ENCODE measurements around the gene EPHA5. TPM values are rescaled to one million over a fixed set of nuclear protein-coding genes. Genes with fewer than 3 reads are reported as not detected.

The EPHA5 gene
- total RNA-seq, 1 experiment from 2014 or later: 15.2 TPM

DNA sequence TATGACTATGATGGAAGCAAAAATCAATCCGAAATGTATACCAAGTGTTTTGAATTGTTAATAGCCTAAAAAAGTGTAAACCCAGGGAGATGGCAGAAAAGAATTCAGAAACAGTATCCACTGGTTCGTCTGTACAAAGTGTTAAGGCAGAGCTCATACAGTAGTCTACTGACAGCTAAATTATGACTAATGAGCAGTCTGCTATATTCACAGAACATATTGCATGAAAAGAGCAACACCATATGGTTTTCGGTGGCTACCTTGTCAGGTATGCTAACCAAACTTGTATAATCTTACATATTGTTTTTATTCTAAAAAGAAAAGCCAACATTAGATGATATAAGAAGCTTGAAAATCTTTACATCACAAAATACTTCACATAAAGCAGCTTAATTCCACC lies 18.5 kb downstream of the EPHA5 start:
- DNase-seq: no peak
- H3K4me3 ChIP-seq: no peak overlapping the region

DNA sequence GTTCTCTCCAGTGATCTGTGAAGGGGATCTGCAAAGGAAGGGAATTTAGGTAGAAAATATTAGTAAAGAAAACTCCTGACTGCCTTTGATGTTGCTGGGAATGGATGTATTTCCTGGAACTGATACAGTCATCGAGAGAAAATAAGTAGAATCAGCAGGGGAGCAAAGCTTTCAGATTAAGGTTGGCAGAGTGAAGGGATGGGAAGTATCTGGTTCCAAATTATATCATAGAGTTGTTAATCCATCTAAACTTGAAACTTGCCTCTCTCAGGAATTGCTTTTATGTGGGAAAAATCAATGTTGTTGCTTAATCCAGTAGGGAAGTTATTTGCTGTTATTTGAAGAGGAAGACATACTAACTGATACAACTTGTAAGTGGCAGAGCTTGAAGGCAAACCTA lies 19.3 kb downstream of the EPHA5 start:
- Histone ChIP-seq H3K9me3 (no peaks in the 10 kb centered on the region), H3K27me3 (no peaks in the 10 kb centered on the region), H3K4me3 (no peak overlapping the region), H3K36me3 (peaks cover 25% of the 10 kb centered on the region)
- DNase-seq: no peak

More for the DNA sequence above, 18.5 kb downstream of the EPHA5 start:
- Histone ChIP-seq H3K36me3 (peaks cover 23% of the 10 kb centered on the region), H3K9me3 (no peaks in the 10 kb centered on the region), H3K27me3 (no peaks in the 10 kb centered on the region)

DNA sequence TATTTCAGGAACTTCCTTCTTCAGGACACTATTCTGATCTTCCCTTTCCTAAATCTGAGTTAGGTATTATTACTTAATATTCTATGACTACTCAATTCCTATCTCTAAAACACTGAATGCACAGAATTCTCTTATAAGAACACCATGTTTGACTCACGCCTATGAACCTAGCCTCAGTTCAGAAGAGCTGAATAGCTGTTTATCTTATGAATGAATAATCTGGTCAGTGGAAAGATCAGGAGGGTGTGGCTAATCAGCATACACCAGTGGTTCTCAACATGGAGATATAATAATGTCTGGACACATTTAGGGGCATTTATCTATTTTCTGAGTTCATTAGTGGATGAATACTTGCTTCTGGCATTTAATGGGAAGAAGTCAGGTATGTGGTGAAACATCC lies 24.2 kb downstream of the EPHA5 start:
- Histone ChIP-seq H3K27me3 (no peaks in the 10 kb centered on the region), H3K9me3 (no peaks in the 10 kb centered on the region), H3K4me3 (no peak overlapping the region), H3K36me3 (peaks cover 68% of the 10 kb centered on the region)
- DNase-seq: no peak

DNA sequence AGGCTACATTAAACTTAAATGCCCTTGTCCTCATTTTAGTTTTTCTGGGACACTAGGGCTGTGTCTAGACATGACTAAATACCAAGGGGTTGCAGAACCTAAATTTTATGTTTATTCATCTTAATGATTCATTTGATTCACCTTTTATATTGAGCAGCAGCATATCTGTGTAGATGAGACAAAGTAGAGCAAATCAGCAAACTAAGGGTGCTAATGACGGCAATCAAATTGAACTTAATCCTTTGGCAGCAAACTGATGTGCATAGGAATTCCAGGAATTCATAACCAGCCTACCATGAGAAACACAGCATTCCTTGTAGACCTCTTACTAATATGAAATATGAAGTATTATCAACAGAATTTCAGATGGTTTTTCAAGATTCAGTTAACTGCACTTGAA lies 25.1 kb downstream of the EPHA5 start:
- no peak for DNase-seq
- Histone ChIP-seq H3K36me3 (peaks cover 71% of the 10 kb centered on the region), H3K4me3 (no peak overlapping the region), H3K27me3 (no peaks in the 10 kb centered on the region), H3K9me3 (no peaks in the 10 kb centered on the region)

DNA sequence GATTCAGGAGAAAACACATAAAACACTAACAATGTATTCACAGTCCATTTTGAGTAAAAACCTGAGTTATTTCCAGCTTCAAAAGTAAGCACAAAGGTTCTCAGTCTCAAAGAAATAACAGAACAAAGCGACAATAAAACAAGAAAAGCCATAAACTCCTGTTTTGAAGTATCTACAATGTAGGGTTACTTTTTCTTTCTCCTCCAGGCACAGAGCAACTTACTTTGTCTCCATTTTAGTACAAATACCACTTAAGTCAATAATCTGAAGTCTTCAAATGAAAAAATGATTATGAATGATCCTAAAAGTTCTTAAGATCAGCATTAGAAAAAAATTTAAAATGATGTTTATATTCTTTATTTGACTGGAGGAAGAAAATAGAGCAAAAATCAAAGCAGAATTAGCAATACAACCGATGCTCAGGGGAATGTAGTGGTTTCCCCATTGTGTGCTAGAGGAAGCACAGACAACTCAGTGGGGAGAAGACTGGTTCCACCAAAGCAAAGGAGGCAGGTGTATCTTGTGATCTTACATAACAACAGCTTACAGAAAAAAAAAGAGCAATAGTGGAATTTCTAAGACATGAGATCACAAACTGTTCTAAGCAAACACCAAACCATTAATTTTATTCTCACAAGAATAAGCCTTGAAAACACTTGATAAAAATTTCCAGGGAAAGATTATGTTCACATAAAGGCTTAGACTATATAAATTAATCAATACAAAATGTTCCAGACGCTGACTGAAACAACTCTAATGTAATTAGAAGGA lies 35.1 kb downstream of the EPHA5 start:
- Histone ChIP-seq H3K9me3 (no peaks in the 10 kb centered on the region), H3K36me3 (peaks cover 34% of the 10 kb centered on the region), H3K4me3 (no peak overlapping the region), H3K27me3 (no peaks in the 10 kb centered on the region)
- no peak for DNase-seq

DNA sequence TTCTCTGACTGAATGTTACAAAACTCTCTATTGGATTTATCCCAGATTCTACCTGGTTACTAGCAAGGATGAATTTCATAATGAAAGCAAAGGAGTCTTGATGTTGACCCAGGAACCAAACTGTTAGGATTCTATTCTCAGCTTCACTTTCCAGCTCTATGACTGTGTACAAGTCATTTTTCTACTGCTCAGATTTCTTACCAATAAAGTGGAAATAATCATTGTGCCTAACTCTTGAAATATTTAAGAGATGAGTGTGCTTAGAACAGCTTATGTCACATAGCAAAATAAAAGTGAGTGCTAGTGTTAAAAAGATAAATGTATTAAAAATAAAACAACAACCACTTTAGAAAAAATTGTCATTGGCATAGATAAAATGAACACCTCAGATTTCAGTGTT lies 45.6 kb downstream of the EPHA5 start:
- H3K36me3 ChIP-seq: peaks cover 33% of the 10 kb centered on the region
- DNase-seq: no peak
- no peaks in the 10 kb centered on the region for H3K27me3 ChIP-seq
- H3K4me3 ChIP-seq: no peak overlapping the region
- no peaks in the 10 kb centered on the region for H3K9me3 ChIP-seq

DNA sequence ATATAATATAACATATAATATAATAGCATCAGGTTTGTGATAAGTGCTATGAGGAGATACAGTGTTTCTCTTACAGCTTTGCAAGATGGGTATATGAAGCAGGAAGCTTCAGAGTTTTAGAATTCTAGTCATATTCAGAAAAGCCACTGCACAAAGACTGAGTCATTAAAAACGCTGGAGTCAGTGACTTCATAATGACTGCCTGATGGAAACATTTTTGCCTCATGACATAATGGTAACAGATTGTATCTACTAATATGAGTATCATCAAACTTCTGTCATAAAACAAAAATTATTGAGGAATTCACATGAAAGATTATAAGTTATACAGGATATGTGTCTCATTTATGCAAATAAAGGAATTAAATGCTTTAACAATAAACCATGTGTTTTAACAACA lies 46.8 kb downstream of the EPHA5 start:
- H3K27me3 ChIP-seq: no peaks in the 10 kb centered on the region
- no peak for DNase-seq
- no peak overlapping the region for H3K4me3 ChIP-seq
- peaks cover 34% of the 10 kb centered on the region for H3K36me3 ChIP-seq
- H3K9me3 ChIP-seq: no peaks in the 10 kb centered on the region

DNA sequence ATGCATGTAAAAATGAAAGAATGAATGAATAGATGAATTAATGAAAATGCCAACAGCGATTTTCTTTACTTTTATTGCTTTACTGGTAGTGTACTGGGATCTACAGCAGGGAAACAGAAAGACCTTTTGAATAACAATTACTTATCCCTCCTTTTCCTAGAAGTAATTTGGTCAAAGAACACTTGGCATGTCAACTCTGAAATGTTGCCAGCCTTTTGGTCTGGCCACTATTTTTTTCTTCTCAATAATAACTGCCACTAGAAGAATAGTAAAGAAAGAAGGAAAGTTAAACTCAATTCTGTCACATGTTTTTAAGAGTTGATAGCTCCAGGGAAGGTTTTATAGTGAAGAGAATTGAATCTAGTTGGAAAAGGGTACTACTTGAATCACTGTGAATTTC lies 52.9 kb downstream of the EPHA5 start:
- H3K27me3 ChIP-seq: no peaks in the 10 kb centered on the region
- peaks cover 73% of the 10 kb centered on the region for H3K36me3 ChIP-seq
- no peaks in the 10 kb centered on the region for H3K9me3 ChIP-seq
- no peak overlapping the region for H3K4me3 ChIP-seq
- no peak for DNase-seq

DNA sequence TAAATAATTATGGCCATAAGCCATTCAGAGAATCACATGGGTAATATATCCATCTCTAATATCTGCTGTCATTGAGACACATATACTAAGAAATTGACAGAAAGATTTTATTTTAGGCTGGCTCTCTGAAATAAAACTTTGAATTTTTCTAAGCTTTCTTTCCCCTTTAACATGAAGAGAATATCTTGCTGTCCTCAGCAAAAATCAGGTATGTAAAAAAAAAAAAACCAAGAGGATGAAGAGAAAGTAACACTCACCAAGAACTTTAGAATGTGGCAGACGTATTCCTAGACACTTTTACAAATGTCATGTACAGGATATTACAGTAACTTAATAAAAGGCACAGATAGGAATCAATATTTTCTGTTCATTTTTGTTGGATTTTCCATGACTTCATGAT lies 65.8 kb downstream of the EPHA5 start:
- H3K4me3 ChIP-seq: no peak overlapping the region
- H3K36me3 ChIP-seq: peaks cover 32% of the 10 kb centered on the region
- no peaks in the 10 kb centered on the region for H3K9me3 ChIP-seq
- no peaks in the 10 kb centered on the region for H3K27me3 ChIP-seq
- no peak for DNase-seq

DNA sequence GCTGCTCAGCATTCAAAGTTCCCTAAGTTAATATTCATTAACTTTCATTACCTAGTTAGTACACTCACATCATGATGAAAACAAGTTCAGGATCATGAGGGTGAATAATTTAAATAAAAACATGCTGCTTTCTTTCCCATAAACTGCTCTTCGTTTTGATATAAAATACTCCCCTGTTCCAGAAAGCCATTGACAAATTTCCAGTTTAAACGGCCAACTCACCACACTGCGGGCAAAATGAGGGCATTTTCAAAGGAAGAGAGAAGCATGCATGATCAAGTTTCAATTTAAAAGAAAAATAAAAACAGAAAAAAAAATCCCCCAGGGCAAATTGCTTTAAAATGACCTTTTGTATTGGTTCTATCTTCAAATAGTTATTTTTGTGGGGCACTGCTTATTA lies 69.6 kb downstream of the EPHA5 start:
- Histone ChIP-seq H3K9me3 (no peaks in the 10 kb centered on the region), H3K36me3 (peaks cover 43% of the 10 kb centered on the region), H3K4me3 (peak overlapping the region; percentile 11; the same call in 1 of the 2 replicates), H3K27me3 (no peaks in the 10 kb centered on the region)
- DNase-seq: no peak

DNA sequence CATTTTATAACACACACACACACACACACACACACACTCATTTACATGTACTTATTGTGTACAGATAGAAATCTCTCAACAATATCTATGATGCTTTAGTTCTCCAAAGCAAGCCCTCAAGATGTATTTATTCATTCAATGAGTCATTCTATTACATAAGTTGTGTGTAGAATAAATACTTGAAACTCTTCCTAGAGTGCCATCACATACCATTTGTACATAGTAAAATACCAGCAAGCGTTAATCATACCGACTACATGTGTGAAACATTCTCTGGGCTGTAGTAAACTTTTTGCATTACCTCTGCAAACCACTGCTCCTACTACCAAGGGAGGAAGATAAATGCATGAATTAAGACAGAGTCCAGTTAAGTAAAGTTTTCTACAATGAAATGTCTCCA lies 70.9 kb downstream of the EPHA5 start:
- H3K27me3 ChIP-seq: no peaks in the 10 kb centered on the region
- no peak for DNase-seq
- no peaks in the 10 kb centered on the region for H3K9me3 ChIP-seq
- H3K4me3 ChIP-seq: no peak overlapping the region
- H3K36me3 ChIP-seq: peaks cover 48% of the 10 kb centered on the region

DNA sequence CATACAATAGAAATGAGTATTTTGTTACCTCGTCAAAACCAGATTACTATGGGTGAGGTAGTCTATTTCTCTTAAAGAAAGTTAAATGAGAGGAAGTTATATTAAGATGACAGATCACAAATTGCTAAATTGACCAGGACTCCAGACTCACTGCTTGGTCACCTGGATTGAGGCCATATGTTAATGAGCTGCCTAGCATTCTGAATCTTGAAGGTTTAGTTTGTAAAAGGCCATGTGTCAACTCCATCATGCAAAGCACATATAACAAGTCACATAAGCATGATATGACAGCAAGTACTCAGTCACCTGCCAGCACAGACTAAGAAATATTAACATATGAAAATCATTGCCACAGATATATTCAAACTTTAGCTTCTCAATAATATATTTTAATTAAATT lies 72.6 kb downstream of the EPHA5 start:
- no peaks in the 10 kb centered on the region for H3K9me3 ChIP-seq
- no peak overlapping the region for H3K4me3 ChIP-seq
- H3K27me3 ChIP-seq: no peaks in the 10 kb centered on the region
- DNase-seq: no peak
- H3K36me3 ChIP-seq: peaks cover 59% of the 10 kb centered on the region

DNA sequence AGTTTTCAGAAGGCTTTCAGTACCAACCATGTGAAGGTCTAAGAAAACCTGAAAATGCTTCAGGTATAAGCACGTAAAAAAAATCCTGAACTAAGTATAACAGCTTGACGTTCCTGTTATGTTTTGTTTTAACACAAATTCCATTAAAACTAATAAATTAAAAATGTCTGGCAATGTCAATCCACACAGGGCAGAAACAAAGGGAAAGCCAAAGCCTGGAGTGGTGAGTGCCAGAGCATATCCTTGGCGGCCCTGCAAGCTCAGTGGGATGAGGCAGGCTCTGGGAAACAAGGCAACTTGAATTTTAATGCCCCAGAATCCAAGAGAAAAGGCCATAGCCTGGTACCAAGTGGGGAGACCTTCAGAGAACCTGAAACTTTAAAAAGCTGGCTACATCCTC lies 78.2 kb downstream of the EPHA5 start:
- H3K36me3 ChIP-seq: peaks cover 39% of the 10 kb centered on the region
- DNase-seq: no peak
- H3K9me3 ChIP-seq: no peaks in the 10 kb centered on the region
- H3K4me3 ChIP-seq: no peak overlapping the region
- no peaks in the 10 kb centered on the region for H3K27me3 ChIP-seq

DNA sequence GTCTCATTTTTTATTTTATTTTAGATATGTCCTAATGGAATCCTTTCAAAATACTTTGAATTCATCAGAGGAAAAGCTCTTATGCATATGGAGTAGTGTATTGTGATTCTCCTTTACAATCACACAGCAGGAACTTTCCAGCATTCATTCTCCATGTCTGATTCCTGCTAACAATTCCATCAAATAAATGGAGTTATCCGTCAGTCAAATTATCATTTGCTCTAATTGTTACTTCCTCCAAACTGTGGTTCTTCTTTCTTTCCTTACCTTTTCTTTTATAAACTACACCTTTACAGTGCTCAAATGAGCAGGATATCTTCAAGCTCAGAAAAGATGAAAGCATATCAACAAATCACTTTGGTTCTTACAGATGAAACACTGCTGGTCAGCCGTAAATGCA lies 80.4 kb downstream of the EPHA5 start:
- DNase-seq: no peak
- peaks cover 29% of the 10 kb centered on the region for H3K36me3 ChIP-seq
- no peaks in the 10 kb centered on the region for H3K27me3 ChIP-seq
- H3K4me3 ChIP-seq: no peak overlapping the region
- no peaks in the 10 kb centered on the region for H3K9me3 ChIP-seq

DNA sequence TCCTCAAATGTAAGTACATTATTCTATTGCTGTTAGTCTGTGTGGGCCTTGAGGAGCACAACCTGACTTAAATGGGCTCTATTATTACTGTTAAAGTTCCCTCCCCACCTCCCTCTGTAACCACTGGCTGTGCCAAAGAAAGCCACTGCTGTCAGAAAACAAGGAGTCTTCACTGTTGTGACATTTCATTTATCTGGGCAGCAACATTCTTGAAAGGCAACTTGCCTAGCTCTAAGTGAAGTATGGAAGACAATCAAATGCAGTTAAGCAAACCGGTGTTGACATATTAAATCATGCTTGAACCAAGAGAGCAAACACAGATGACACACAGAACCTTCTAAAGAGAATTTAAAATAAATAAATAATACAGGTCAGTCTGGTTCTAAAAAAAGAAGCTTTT lies 81.0 kb downstream of the EPHA5 start:
- H3K9me3 ChIP-seq: no peaks in the 10 kb centered on the region
- peaks cover 25% of the 10 kb centered on the region for H3K36me3 ChIP-seq
- no peak overlapping the region for H3K4me3 ChIP-seq
- DNase-seq: no peak
- H3K27me3 ChIP-seq: no peaks in the 10 kb centered on the region

DNA sequence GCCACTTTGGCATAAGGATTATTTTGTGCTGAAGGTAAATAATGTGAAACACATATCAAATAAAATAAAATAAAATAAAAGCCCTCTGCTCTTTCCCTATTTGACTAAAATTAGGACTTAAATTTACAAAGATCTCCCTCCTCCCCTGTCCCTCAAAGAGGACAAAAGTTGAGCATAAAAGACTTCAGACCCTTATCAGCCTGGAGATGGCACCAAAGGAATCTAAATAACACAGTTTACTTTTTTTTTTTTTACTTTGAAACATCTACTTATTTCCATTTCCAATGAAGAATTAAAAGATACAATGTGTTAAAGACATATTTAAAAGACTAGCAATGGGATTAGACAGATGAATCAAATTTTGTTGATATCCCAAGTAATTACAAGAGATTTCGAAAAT lies 89.7 kb downstream of the EPHA5 start:
- Histone ChIP-seq H3K36me3 (peaks cover 14% of the 10 kb centered on the region), H3K27me3 (no peaks in the 10 kb centered on the region), H3K4me3 (no peak overlapping the region), H3K9me3 (no peaks in the 10 kb centered on the region)
- DNase-seq: no peak

DNA sequence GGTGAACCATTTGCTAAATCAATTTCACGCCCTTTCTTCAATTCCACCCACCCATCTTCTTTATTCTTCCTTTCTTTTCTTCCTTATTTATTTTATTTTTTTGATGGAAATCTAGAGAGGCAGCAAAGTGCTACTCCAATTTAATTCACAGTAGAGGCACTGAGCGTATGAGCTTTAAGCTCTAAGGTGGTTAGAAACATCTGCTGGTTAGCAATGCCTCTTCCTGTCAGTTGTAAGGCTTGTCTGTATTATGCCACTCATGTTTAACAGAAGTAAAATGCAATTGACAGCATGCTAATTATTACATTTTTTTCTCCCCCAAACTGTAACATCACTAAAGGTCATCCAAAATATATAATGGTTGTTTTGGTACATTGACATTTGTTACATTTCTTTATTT lies 103.8 kb downstream of the EPHA5 start:
- no peaks in the 10 kb centered on the region for H3K9me3 ChIP-seq
- H3K27me3 ChIP-seq: no peaks in the 10 kb centered on the region
- DNase-seq: no peak
- no peak overlapping the region for H3K4me3 ChIP-seq
- H3K36me3 ChIP-seq: peaks cover 9% of the 10 kb centered on the region; the same call in 1 of the 2 replicates

DNA sequence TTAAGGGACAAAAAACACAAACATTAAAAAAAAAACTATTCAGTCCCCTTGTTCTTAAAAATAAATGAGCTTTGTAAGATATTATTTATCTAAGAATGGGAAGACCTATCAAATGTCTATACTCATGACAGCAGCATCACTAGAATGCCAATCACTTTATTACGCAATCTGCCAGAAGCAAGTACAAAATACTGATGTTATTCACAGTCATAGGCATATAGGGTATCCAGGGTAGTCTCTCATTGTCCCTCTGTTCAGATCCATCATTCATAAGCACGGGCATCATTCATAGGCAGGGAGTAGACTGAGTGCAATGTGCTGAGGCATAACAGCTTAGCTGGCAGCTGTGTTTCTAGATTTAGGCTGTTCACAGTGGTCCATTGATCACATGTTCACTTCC lies 109.1 kb downstream of the EPHA5 start:
- DNase-seq: no peak

More for the DNA sequence above, 109.1 kb downstream of the EPHA5 start:
- H3K4me3 ChIP-seq: no peak overlapping the region
- H3K27me3 ChIP-seq: no peaks in the 10 kb centered on the region
- no peaks in the 10 kb centered on the region for H3K9me3 ChIP-seq
- peaks cover 17% of the 10 kb centered on the region for H3K36me3 ChIP-seq
